Activated gamma-delta T cell treated with Interleukin-2 at 50 U/mL for 16 hours (primary cell): Measurements from ENCODE around the gene MLF2.
A peak's percentile ranks its signal among the peaks of the same experiment; 100 is the strongest.
"Not testable (repeated sequence)": the region's sequence is repeated elsewhere in the genome, so short reads cannot be mapped to it uniquely, and the experiment has no call there.

ENCODE experiments used
- DNase-seq: peaks from one replicate; pipeline ENCODE4 v3.0.0-alpha.2; 2020

MLF2 gene

DNA sequence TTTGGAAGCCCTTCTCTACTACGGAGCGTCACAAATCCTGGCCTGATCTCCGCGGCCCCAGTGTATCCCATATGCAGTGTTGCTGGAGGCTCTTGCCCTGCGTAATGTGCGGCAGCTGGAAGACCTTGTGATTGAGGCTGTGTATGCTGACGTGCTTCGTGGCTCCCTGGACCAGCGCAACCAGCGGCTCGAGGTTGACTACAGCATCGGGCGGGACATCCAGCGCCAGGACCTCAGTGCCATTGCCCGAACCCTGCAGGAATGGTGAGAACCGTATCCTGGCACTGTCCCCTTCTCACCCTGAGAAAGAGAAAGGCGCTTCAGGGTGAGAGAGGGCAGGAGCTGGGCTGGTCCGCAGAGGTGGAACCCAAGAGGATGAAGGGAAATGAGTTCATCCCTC, 23.8 kb downstream of the MLF2 start:
- no peak for DNase-seq

DNA sequence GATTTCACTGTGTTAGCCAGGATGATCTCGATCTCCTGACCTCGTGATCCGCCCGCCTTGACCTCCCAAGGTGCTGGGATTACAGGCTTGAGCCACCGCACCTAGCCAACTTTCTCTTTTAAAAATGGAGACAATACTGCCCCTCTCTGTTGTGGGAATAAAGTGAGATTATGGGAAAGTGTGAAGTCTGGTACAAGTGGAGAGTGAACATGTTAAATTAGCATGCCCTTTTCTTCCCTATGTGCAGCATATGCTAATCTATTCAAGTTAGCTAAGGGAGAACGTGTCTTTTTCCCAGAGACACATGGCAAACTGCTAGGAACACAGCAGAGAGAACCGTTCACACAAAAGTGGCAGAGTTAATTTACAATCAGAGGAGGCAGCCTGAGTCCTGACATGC, 27.6 kb downstream of the MLF2 start:
- DNase-seq, result no peak

DNA sequence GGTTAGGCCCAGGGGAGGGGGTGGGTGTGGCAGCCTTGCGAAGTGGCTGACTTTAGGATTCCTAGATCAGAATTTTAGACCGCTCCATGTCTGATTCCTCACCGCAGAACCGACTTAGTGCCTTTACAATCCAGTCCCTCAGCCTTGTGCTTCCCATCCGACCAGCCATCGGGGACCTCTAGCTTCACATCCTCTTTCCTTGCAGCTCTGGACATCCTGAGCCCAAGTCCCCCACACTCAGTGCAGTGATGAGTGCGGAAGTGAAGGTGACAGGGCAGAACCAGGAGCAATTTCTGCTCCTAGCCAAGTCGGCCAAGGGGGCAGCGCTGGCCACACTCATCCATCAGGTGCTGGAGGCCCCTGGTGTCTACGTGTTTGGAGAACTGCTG, 28.5 kb downstream of the MLF2 start:
- DNase-seq, result peak; percentile 4

DNA sequence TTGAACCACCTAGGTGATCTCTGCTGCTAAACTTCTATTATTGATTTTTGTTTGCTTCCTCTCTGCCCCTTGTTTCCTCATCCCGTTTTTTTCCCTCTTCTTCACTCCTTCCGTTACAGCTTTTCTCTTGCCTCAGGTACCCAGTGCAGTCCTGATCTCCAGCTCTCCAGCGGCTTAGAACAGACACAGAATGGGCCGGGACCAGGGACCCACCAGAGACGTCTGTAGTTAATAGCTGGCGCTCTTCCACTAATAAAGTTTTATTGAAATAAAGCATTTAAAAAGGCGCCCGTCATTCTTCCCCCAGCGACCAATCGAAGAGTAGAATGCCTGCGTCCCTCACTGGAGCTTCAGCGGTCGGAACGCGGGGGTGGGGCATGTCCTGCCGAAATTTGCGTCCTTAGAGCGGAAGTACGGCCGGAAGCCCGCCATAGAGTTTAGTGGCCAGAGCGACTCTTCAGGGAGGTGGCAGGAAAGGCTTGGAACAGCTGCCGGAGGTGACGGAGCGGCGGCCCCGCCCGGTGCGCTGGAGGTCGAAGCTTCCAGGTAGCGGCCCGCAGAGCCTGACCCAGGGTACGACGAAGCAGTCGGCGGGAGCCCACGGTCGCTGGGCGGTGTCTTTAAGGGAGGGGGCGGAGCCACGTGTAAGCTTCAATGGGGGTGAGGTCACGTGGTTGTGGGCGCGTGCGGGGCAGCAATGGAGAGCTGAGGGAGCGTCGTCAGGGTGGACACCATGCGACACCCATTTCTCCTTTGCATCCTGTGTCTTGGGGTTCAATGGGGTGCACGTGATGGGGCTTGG, 29.1 kb downstream of the MLF2 start, which contains the start of gene COPS7A:
TSS of gene COPS7A (plus strand) at position 440 of the 802 bp plus-strand sequence. CDS start 611 bp downstream, outside the sequence.
- DNase-seq, result peak; percentile 96

DNA sequence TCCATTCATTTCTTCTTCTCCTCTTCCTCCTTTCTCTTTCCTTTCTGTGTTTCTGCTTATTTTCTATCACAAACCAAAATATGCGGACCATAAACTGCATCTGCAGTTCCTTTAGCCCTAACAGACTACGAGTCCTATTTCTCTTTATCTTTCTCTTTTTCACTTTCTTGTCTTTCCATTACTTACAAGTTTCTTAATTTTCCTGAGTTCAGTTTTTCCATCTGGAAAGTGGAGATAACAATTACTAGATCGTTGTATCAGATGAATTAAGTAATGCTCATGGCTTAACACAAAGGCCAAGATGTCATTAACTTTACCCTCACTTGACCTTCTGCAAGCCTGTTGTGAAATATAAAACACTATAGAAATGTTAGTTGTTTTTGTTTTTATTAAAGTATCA, 30.1 kb downstream of the MLF2 start:
- no peak for DNase-seq

DNA sequence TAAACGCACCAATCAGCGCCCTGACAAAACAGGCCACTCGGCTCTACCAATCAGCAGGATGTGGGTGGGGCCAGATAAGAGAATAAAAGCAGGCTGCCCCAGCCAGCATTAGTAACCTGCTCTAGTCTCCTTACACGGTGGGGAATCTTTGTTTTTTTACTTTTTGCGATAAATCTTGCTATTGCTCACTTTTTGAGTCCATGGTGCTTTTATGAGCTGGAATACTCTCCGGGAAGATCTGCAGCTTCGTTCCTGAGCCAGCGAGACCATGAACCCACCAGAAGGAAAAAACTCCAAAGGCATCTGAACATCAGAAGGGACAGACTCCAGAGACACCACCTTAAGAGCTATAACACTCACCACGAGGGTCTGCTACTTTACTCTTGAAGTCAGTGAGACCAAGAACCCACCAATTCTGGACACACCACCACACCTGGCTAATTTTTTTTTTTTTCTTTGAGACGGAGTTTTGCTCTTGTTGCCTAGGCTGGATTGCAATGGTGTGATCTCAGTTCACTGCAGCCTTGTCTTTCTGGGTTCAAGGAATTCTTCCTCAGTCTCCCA, 36.0 kb downstream of the MLF2 start:
- no peak for DNase-seq

DNA sequence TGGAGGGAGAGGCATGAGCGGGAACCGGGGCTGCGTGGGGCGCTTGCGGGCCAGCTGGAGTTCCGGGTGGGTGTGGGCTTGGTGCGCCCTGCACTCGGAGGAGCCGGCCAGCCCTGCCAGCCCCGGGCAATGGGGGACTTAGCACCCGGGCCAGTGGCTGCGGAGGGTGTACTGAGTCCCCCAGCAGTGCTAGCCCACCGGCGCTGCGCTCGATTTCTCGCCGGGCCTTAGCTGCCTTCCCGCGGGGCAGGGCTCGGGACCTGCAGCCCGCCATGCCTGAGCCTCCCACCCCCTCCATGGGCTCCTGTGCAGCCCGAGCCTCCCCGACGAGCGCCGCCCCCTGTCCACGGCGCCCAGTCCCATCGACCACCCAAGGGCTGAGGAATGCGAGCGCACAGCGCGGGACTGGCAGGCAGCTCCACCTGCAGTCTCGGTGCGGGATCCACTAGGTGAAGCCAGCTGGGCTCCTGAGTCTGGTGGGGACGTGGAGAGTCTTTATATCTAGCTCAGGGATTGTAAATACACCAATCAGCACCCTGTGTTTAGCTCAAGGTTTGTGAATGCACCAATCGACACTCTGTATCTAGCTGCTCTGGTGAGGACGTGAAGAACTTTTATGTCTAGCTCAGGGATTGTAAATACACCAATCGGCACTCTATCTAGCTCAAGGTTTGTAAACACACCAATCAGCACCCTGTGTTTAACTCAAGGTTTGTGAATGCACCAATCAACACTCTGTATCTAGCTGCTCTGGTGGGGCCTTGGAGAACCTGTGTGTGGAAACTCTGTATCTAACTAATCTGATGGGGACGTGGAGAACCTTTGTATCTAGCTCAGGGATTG, 36.7 kb downstream of the MLF2 start:
- not testable (repeated sequence) for DNase-seq

DNA sequence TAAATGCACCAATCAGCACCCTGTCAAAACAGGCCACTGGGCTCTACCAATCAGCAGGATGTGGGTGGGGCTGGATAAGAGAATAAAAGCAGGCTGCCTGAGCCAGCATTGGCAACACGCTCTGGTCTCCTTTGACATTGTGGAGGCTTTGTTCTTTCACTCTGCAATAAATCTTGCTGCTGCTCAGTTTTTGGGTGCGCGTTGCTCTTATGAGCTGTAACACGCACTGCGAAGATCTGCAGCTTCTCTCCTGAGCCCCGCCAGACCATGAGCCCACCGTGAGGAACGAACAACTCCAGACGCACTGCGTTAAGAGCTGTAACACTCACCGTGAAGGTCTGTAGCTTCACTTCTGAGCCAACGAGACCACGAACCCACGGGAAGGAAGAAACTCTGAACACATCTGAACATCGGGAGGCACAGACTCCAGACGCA, 44.0 kb downstream of the MLF2 start:
- DNase-seq, result no peak

DNA sequence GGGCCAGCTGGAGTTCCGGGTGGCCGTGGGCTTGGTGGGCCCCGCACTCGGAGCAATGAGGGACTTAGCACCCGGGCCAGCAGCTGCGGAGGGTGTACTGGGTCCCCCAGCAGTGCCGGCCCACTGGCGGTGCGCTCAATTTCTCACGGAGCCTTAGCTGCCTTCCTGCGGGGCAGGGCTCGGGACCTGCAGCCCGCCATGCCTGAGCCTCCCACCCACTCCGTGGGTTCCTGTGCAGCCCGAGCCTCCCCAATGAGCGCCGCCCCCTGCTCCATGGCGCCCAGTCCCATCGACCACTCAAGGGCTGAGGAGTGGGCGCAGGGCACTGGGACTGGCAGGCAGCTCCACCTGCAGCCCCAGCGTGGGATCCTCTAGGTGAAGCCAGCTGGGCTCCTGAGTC, 44.6 kb downstream of the MLF2 start:
- not testable (repeated sequence) for DNase-seq

DNA sequence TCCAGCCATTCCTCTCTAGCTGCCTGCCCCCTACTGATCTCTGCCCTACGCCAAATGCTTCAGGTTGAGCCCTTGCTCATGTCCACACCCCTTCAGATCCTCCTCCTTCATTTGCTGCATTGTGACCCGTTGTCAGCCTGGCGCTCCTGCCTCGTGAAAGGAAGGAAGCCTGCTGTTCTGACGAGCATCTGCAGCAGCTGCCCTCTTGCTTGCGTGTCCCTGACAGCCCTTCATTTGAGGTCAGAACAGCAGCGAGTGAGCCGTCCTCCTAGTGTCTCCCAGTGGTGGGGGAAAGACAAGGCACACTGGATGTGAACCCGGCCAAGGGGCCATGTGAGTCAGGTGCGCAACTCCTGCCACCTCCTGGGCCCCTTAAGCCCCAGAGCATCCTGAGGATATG, 49.3 kb downstream of the MLF2 start:
- no peak for DNase-seq

DNA sequence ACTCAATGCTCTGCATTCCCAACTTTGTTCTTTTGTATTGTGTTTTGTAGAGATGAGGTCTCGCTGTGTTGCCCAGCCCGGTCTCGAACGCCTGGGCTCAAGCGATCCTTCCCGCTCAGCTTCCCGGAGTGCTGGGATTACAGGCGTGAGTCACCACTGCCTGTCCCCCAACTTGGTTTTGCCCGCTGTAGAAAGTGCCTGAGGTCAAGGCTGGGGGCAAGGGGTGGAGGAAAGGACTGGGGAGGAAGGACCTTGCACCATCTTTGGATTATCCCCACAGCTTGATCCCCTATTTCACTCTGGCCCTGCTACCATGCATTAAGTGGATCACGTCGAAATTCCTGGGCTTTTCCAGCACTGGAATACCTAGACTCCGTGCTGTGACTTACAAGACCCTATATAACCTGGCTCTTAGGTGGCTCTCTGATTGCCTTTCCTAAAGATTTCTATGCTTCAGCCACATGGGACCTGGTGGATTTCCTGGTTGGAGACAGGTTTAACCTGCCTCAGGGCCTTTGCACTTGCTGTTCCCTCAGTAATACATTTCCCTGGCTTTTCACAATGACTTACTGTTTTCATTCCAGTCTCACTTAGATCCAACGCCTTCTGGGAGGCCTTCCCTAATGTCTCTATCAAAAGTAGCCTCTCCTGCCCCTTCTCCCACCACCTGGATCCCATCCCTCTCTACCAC, 51.7 kb downstream of the MLF2 start:
- no peak for DNase-seq

DNA sequence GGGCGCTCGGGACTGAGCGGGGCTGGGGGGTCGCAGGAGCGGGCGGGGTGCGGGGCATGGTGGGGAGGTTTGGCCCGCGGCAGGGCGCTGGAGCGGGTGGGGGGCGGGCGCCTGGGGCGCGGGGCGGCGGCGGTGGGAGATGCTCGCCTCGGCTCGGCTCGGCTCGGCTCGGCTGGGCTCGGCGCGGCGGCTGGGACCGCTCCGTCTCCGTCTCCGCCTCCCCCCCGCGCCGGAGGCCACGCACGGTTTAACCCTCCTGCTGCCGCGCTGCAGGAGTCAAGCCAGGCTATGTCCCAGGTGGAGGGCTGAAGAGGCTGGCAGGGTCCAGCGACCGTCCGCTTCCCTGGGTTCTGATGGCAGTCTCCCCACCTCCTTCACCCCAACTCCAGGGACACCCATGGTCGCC, 52.3 kb downstream of the MLF2 start, which contains the start of gene PIANP:
TSS of gene PIANP (minus strand) at position 170 of the 406 bp plus-strand sequence. CDS start 2,754 bp downstream, outside the sequence.
- DNase-seq, result peak; percentile 32

DNA sequence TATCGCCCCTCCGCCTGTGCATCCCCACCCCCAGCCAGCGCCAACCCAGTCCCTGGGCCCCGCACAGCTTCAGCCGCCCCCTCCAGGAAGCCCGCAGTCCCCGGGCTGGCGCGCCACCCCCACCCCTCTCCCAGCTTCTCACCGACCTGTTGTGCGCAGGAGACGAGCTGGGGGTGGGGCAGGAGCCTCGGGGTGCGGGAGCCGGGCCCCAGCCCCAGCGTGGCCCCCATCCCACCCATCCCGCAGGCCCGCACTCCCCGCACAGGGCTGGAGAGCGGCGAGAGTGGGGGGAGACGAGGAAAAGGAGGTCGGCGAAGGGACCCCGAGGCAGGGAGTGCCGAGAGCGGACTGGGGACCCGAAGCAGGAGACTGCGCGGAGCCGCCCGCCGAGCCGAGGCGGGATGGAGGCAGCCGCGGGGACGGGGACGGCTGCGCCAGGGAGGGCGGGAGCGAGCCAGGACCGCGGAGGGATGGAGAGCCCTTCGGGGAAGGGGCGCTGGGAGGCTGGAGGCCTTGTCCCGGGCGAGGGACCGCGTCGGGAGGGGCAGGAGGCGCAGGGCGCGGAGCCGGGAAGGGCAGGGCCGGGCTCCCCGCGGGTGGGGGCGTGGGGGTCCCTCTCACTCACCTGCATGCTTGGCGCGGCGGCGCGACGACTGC, 52.8 kb downstream of the MLF2 start:
- DNase-seq, result no peak

DNA sequence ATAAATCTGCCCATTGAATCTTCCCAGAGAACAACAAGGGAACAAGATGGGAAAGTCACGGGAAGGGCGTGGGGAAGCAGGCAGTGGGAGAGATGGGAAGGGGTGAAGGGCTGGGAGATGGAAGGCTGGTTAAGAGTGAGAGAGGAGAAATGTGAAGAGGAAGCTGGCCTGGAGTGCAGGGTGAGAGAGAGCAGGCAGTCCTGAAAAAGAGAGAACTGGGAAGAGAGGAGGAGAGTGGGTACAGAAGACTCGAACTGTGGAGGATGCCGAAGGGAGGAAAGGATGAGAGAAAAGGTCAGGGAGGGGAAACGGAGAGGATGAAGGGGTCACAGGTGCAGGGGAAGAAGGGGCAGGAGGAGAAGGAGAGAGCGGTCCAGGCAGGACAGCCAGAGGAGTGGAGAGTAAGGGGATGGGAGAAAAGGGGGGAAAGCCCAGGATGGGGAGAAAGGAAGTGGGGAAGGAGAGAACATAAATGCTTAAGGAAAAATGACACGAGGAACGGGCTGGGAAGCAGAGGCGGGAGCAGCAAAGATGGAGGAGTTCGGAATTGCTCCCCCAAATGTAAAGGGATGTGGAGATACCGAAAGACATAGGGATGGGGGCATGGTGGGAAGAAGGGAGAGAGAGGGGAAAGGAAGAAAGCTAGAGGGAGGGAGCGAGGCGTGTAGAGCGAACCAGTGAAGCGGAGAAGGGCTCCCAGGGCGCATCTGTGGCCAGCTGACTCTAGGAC, 53.5 kb downstream of the MLF2 start:
- no peak for DNase-seq

DNA sequence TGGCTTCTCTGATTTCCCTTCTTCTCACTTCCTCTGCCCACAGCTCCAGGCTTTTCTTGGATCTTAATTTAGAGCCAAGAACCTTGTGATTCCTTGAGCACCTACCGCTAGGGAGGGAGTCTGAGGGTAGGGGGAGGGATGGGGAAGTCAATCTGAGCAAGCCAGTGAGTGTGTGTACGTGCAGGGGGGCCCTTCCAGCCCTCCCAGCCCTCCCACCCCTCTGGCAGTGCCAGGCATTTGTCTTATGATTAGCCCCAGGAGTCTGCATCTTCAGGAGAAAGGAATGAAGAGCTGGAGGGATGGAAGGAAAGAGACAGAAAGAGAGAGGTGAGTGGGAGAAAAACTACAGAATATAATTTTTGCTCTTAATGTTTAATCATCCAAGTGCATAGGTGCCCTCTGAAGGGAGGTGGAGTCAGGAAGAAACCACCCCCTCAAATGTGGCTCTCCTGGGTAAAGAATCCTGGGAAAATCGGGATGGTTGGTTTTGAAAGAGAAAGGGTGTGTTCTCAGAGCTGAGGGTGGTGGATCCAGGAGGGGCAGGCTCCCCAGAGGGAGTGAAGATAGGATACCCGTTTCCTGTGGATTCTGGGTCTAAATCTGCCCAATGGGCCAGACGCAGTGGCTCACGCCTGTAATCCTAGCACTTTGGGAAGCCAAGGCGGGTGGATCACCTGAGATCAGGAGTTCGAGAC, 54.4 kb downstream of the MLF2 start:
- no peak for DNase-seq
